ENCODE measurements around the gene ORM1. TPM values are rescaled to one million over a fixed set of nuclear protein-coding genes. Genes with fewer than 3 reads are reported as not detected.
"Not testable (repeated sequence)": the region's sequence is repeated elsewhere in the genome, so short reads cannot be mapped to it uniquely, and the experiment has no call there.

ORM1 gene
- polyA plus RNA-seq (2012; ENCODE audit: missing spikeins) = not detected

GRCh38 chr9:114322831-114323531 lies at the start of gene ORM1:
ORM1 (plus strand) TSS chr9:114323098; CDS start chr9:114323134, 36 bp downstream.
- FAIRE-seq; DNase-seq (ENCODE audit: insufficient read length): not testable (repeated sequence)

GRCh38 chr9:114273461-114273881 lies 49.4 kb upstream of the ORM1 start:
- no peak for FAIRE-seq
- DNase-seq (ENCODE audit: insufficient read length) = no peak
- TF ChIP-seq TAF1 (IDR thresholded peaks at IDR 0.05; ENCODE audit: borderline replicate concordance, low read depth, low read length) (no peak), POLR2A (IDR thresholded peaks at IDR 0.05; ENCODE audit: low read depth, low read length) (no peak), POLR2AphosphoS5 (IDR thresholded peaks at IDR 0.05; ENCODE audit: low read depth, low read length) (no peak)

GRCh38 chr9:114274217-114274616 lies 48.7 kb upstream of the ORM1 start:
- no peak for DNase-seq (ENCODE audit: insufficient read length)
- no peak for FAIRE-seq
- TF ChIP-seq POLR2AphosphoS5 (IDR thresholded peaks at IDR 0.05; ENCODE audit: low read depth, low read length) = no peak
- TF ChIP-seq POLR2A (IDR thresholded peaks at IDR 0.05; ENCODE audit: low read depth, low read length) = no peak
- no peak for TF ChIP-seq TAF1 (IDR thresholded peaks at IDR 0.05; ENCODE audit: borderline replicate concordance, low read depth, low read length)

GRCh38 chr9:114275246-114276004 lies 47.5 kb upstream of the ORM1 start:
- DNase-seq (ENCODE audit: insufficient read length) (no peak), FAIRE-seq (no peak)
- TF ChIP-seq TAF1 (IDR thresholded peaks at IDR 0.05; ENCODE audit: borderline replicate concordance, low read depth, low read length) (no peak), POLR2AphosphoS5 (IDR thresholded peaks at IDR 0.05; ENCODE audit: low read depth, low read length) (no peak), POLR2A (IDR thresholded peaks at IDR 0.05; ENCODE audit: low read depth, low read length) (no peak)

GRCh38 chr9:114276908-114277821 lies 45.7 kb upstream of the ORM1 start:
- FAIRE-seq (no peak), DNase-seq (ENCODE audit: insufficient read length) (no peak)
- TF ChIP-seq POLR2AphosphoS5 (IDR thresholded peaks at IDR 0.05; ENCODE audit: low read depth, low read length) (no peak), POLR2A (IDR thresholded peaks at IDR 0.05; ENCODE audit: low read depth, low read length) (no peak), TAF1 (IDR thresholded peaks at IDR 0.05; ENCODE audit: borderline replicate concordance, low read depth, low read length) (no peak)

- FAIRE-seq (no peak), DNase-seq (ENCODE audit: insufficient read length) (no peak)
- TF ChIP-seq POLR2A (IDR thresholded peaks at IDR 0.05; ENCODE audit: low read depth, low read length) (no peak), POLR2AphosphoS5 (IDR thresholded peaks at IDR 0.05; ENCODE audit: low read depth, low read length) (no peak), TAF1 (IDR thresholded peaks at IDR 0.05; ENCODE audit: borderline replicate concordance, low read depth, low read length) (no peak)
Observed at GRCh38 chr9:114278356-114278755, 44.5 kb upstream of the ORM1 start.

- FAIRE-seq (no peak), DNase-seq (ENCODE audit: insufficient read length) (no peak)
- TF ChIP-seq POLR2AphosphoS5 (IDR thresholded peaks at IDR 0.05; ENCODE audit: low read depth, low read length) (no peak), TAF1 (IDR thresholded peaks at IDR 0.05; ENCODE audit: borderline replicate concordance, low read depth, low read length) (no peak), POLR2A (IDR thresholded peaks at IDR 0.05; ENCODE audit: low read depth, low read length) (no peak)
Observed at GRCh38 chr9:114278881-114279570, 43.9 kb upstream of the ORM1 start.

- TF ChIP-seq TAF1 (IDR thresholded peaks at IDR 0.05; ENCODE audit: borderline replicate concordance, low read depth, low read length) (no peak), POLR2A (IDR thresholded peaks at IDR 0.05; ENCODE audit: low read depth, low read length) (no peak), POLR2AphosphoS5 (IDR thresholded peaks at IDR 0.05; ENCODE audit: low read depth, low read length) (no peak)
- no peak for FAIRE-seq
- DNase-seq (ENCODE audit: insufficient read length) = no peak
Observed at GRCh38 chr9:114279693-114280092, 43.2 kb upstream of the ORM1 start.

- FAIRE-seq (no peak), DNase-seq (ENCODE audit: insufficient read length) (no peak)
- TF ChIP-seq POLR2A (IDR thresholded peaks at IDR 0.05; ENCODE audit: low read depth, low read length) (no peak), TAF1 (IDR thresholded peaks at IDR 0.05; ENCODE audit: borderline replicate concordance, low read depth, low read length) (no peak), POLR2AphosphoS5 (IDR thresholded peaks at IDR 0.05; ENCODE audit: low read depth, low read length) (no peak)
Observed at GRCh38 chr9:114280636-114281472, 42.0 kb upstream of the ORM1 start.

- TF ChIP-seq TAF1 (IDR thresholded peaks at IDR 0.05; ENCODE audit: borderline replicate concordance, low read depth, low read length) (no peak), POLR2AphosphoS5 (IDR thresholded peaks at IDR 0.05; ENCODE audit: low read depth, low read length) (no peak), POLR2A (IDR thresholded peaks at IDR 0.05; ENCODE audit: low read depth, low read length) (no peak)
- DNase-seq (ENCODE audit: insufficient read length) (no peak), FAIRE-seq (no peak)
Observed at GRCh38 chr9:114281473-114282103, 41.3 kb upstream of the ORM1 start.

Data from GM12892 (cell line).